Keratinocyte (primary cell): ENCODE data around the gene SLC7A1.

Source experiments
- CTCF ChIP-seq, 3 experiments: IDR thresholded peaks in 1 of 3; conservative IDR thresholded peaks in 1 of 3; optimal IDR thresholded peaks in 1 of 3; 2 replicates in 2 of 3; 3 replicates in 1 of 3; pipeline versions ENCODE3 to v1.5.1; 2011; ENCODE audit warnings: low read length in 3 of 3, mild to moderate bottlenecking in 3 of 3, moderate library complexity in 2 of 3, control low read depth in 1 of 3, inconsistent platforms in 1 of 3; ENCODE audit not compliant: insufficient read depth in 2 of 3; ENCODE audit errors: extremely low read depth in 1 of 3
- EZH2 ChIP-seq: IDR thresholded peaks from one replicate; pipeline ENCODE4 v1.6.1; 2012; ENCODE audit warnings: inconsistent platforms, mild to moderate bottlenecking, low read length, moderate library complexity

GRCh38 chr13:29505511-29505910 is 90.0 kb downstream of the SLC7A1 start:
- TF ChIP-seq CTCF (optimal IDR thresholded peaks at IDR 0.05 in 1 of 3, IDR thresholded peaks at IDR 0.05 in 1 of 3, conservative IDR thresholded peaks at IDR 0.05 in 1 of 3; ENCODE audit: extremely low read depth in 1 of 3, insufficient read depth in 2 of 3, low read length in 3 of 3) (no peak), EZH2 (no peak)
